HCT116 (cell line): ENCODE data around the gene BICDL2. TPM values are rescaled to one million over a fixed set of nuclear protein-coding genes. Genes with fewer than 3 reads are reported as not detected.

ENCODE experiments used
- ATAC-seq: fragments of 200-7000 bp; cut with Tn5 transposase; 2 replicates; pipeline ENCODE4 v1.9.1; 2020; ENCODE audit warnings: mild to moderate bottlenecking, moderate library complexity
- BruUV-seq: library from RNA; stranded (reverse); fragments of 400-500 nt; replicated peaks from 2 replicates; lab custom pipeline; 2021; lab: Mats Ljungman, UMichigan
- CTCF ChIA-PET: fragments of 300-600 bp; sonication (Branson Sonifier 250); formaldehyde crosslinking; loops from one replicate; lab custom pipeline; 2021; ENCODE audit warnings: antibody characterized with exemption; lab: Charles Lee
- POLR2A ChIA-PET: fragments of 300-600, 350-600 bp; sonication (Branson Sonifier 250); formaldehyde crosslinking; loops from one replicate; lab custom pipeline; 2021; ENCODE audit warnings: antibody characterized with exemption; lab: Charles Lee
- RAD21 ChIA-PET, 2 experiments: fragments of 300-600 bp; sonication (Branson Sonifier 250); formaldehyde crosslinking; loops; one replicate each; lab custom pipeline; 2023; ENCODE audit warnings: low total read pairs in 2 of 2; ENCODE audit not compliant: uncharacterized antibody in 2 of 2, unreplicated experiment in 2 of 2, low non-redundant PET in 1 of 2; lab: Charles Lee
- DNase-seq: peaks from one replicate; pipeline ENCODE4 v3.0.0-alpha.2; 2010; ENCODE audit warnings: low read depth, low spot score
- H2AFZ ChIP-seq: fragments of 200-600 bp; shearing (Covaris generic), sonication (generic); 2 replicates; pipeline ENCODE4 v1.6.1; 2017; ENCODE audit warnings: low read depth, mixed run types, mixed read lengths, antibody characterized with exemption, low read length; ENCODE audit not compliant: poor library complexity, severe bottlenecking
- H3K27ac ChIP-seq: 2 replicates; pipeline ENCODE4 v1.5.1; 2012; ENCODE audit warnings: low read depth, low read length
- H3K27me3 ChIP-seq: fragments of 200-600 bp; sonication (generic); 2 replicates; pipeline ENCODE4 v1.6.1; 2016; ENCODE audit warnings: mixed run types, low read length, mixed read lengths; ENCODE audit not compliant: insufficient read depth
- H3K36me3 ChIP-seq, 2 experiments: fragments of 200-500 bp in 1 of 2; fragments of 200-600 bp in 1 of 2; sonication (Bioruptor generic) in 1 of 2; sonication (generic) in 1 of 2; 2 replicates each; pipeline versions ENCODE4 v1.5.1 to v1.6.1; 2014 to 2016; ENCODE audit warnings: low read length in 2 of 2, inconsistent platforms in 1 of 2, mixed read lengths in 1 of 2, mixed run types in 1 of 2; ENCODE audit not compliant: insufficient read depth in 2 of 2, control insufficient read depth in 1 of 2
- H3K4me1 ChIP-seq, 2 experiments: fragments of 200-600 bp in 1 of 2; sonication (generic) in 1 of 2; 2 replicates each; pipeline versions ENCODE4 v1.5.1 to v1.6.1; 2012 to 2017; ENCODE audit warnings: low read length in 2 of 2, inconsistent platforms in 1 of 2, mild to moderate bottlenecking in 1 of 2, mixed read lengths in 1 of 2, mixed run types in 1 of 2, moderate library complexity in 1 of 2; ENCODE audit not compliant: insufficient read depth in 2 of 2, control insufficient read depth in 1 of 2
- H3K4me2 ChIP-seq: fragments of 200-600 bp; sonication (generic); 2 replicates; pipeline ENCODE4 v1.6.1; 2017; ENCODE audit warnings: mixed run types, low read length, mixed read lengths
- H3K4me3 ChIP-seq, 2 experiments: fragments of 200-600 bp in 1 of 2; sonication (generic) in 1 of 2; replicated peaks in 1 of 2; 2 replicates each; pipeline ENCODE4 v1.5.1; 2011 to 2016; ENCODE audit warnings: low read length in 2 of 2, control low read depth in 1 of 2, low read depth in 1 of 2, mild to moderate bottlenecking in 1 of 2, mixed read lengths in 1 of 2, mixed run types in 1 of 2
- H3K79me2 ChIP-seq: fragments of 200-600 bp; sonication (generic); 2 replicates; pipeline ENCODE4 v1.6.1; 2017; ENCODE audit warnings: mild to moderate bottlenecking, mixed run types, low read length, moderate library complexity, mixed read lengths; ENCODE audit not compliant: insufficient read depth
- H3K9ac ChIP-seq: fragments of 200-600 bp; sonication (generic); 2 replicates; pipeline ENCODE4 v1.6.1; 2016; ENCODE audit warnings: low read length, mixed read lengths
- H3K9me2 ChIP-seq: fragments of 200-600 bp; sonication (generic), shearing (Covaris generic); 2 replicates; pipeline ENCODE4 v1.6.1; 2017; ENCODE audit warnings: mixed run types, mild to moderate bottlenecking, moderate library complexity; ENCODE audit not compliant: insufficient read depth
- H3K9me3 ChIP-seq, 2 experiments: fragments of 200-500 bp in 1 of 2; fragments of 200-600 bp in 1 of 2; sonication (Bioruptor generic) in 1 of 2; sonication (generic) in 1 of 2; 2 replicates each; pipeline ENCODE4 v1.6.1; 2014 to 2017; ENCODE audit warnings: low read length in 2 of 2, mixed read lengths in 2 of 2, inconsistent platforms in 1 of 2, low read depth in 1 of 2, mild to moderate bottlenecking in 1 of 2, mixed run types in 1 of 2, moderate library complexity in 1 of 2; ENCODE audit not compliant: control insufficient read depth in 1 of 2, insufficient read depth in 1 of 2
- H4K20me1 ChIP-seq: fragments of 200-600 bp; sonication (generic), shearing (Covaris generic); 2 replicates; pipeline ENCODE4 v1.6.1; 2017; ENCODE audit warnings: mixed run types, mild to moderate bottlenecking, moderate library complexity; ENCODE audit not compliant: insufficient read depth
- ATF3 ChIP-seq: IDR thresholded peaks from 2 replicates; pipeline ENCODE4 v1.6.1; 2012
- CBX3 ChIP-seq: IDR thresholded peaks from 2 replicates; pipeline ENCODE4 v1.6.1; 2012; ENCODE audit warnings: low read depth
- CEBPB ChIP-seq: IDR thresholded peaks from 2 replicates; pipeline ENCODE4 v1.6.1; 2012; ENCODE audit warnings: low read depth
- EGR1 ChIP-seq: IDR thresholded peaks from 2 replicates; pipeline ENCODE4 v1.6.1; 2012; ENCODE audit warnings: low read depth
- EZH2 ChIP-seq: fragments of 200-600 bp; sonication (generic); IDR thresholded peaks from 2 replicates; pipeline ENCODE4 v1.6.1; 2017; ENCODE audit warnings: antibody characterized with exemption, mixed run types
- EZH2phosphoT487 ChIP-seq: fragments of 200-600 bp; IDR thresholded peaks from 2 replicates; pipeline ENCODE4 v1.6.1; 2018; ENCODE audit warnings: antibody characterized with exemption, borderline replicate concordance
- FOSL1 ChIP-seq: IDR thresholded peaks from 2 replicates; pipeline ENCODE4 v1.6.1; 2012; ENCODE audit warnings: low read depth
- MAX ChIP-seq: IDR thresholded peaks from 2 replicates; pipeline ENCODE4 v1.6.1; 2012
- POLR2AphosphoS5 ChIP-seq: IDR thresholded peaks from 2 replicates; pipeline ENCODE4 v1.6.1; 2011; ENCODE audit warnings: mild to moderate bottlenecking, low read depth, low read length, moderate library complexity
- RAD21 ChIP-seq: IDR thresholded peaks from 2 replicates; pipeline ENCODE4 v1.6.1; 2012; ENCODE audit warnings: low read depth, mild to moderate bottlenecking
- REST ChIP-seq: IDR thresholded peaks from 2 replicates; pipeline ENCODE4 v1.6.1; 2012; ENCODE audit warnings: low read depth
- SIN3A ChIP-seq: IDR thresholded peaks from 2 replicates; pipeline ENCODE4 v1.6.1; 2012; ENCODE audit warnings: low read depth
- SP1 ChIP-seq: IDR thresholded peaks from 2 replicates; pipeline ENCODE4 v1.6.1; 2012; ENCODE audit warnings: low read depth
- SRF ChIP-seq: IDR thresholded peaks from 2 replicates; pipeline ENCODE4 v1.6.1; 2012; ENCODE audit warnings: low read depth
- TCF7L2 ChIP-seq: IDR thresholded peaks from 2 replicates; pipeline ENCODE4 v1.7.0; 2011; ENCODE audit warnings: borderline replicate concordance, inconsistent platforms; ENCODE audit not compliant: insufficient read depth, insufficient read length; ENCODE audit errors: extremely low read depth
- YY1 ChIP-seq: IDR thresholded peaks from 2 replicates; pipeline ENCODE4 v1.6.1; 2011; ENCODE audit warnings: low read length, low read depth, moderate library complexity, mild to moderate bottlenecking; ENCODE audit not compliant: insufficient replicate concordance; ENCODE audit errors: extremely low read depth
- ZBTB33 ChIP-seq: IDR thresholded peaks from 2 replicates; pipeline ENCODE4 v1.6.1; 2011; ENCODE audit warnings: mild to moderate bottlenecking, low read length, moderate library complexity; ENCODE audit not compliant: insufficient replicate concordance; ENCODE audit errors: extremely low read depth
- ZFX ChIP-seq: fragments of 450-650 bp; IDR thresholded peaks from 2 replicates; pipeline ENCODE4 v1.6.1; 2017
- ZNF274 ChIP-seq: fragments of 200-500 bp; sonication (Bioruptor generic); IDR thresholded peaks from 2 replicates; pipeline ENCODE4 v1.6.1; 2014; ENCODE audit warnings: mild to moderate bottlenecking, low read depth, low read length, inconsistent platforms
- intact Hi-C: fragments of 100-400 bp; cut with micrococcal nuclease; formaldehyde crosslinking; loops from 2 replicates; pipeline ENCODE4 v1.10.0; 2022
- total RNA-seq: library from RNA; stranded (reverse); gene quantifications from one replicate; pipeline ENCODE4 v1.2.1, GENCODE V29; 2021; ENCODE audit not compliant: unreplicated experiment

Gene BICDL2
- total RNA-seq, 1 experiment from 2014 or later = 21.3 TPM

- Histone ChIP-seq H3K79me2 (peaks cover 26% of the 10 kb centered on the region; the same call in 1 of the 2 replicates), H3K27ac (peak overlapping the region; percentile 100), H3K9me2 (no peaks in the 10 kb centered on the region), H3K27me3 (no peaks in the 10 kb centered on the region), H3K4me2 (peak overlapping the region; percentile 86), H3K36me3 (peaks cover 8 to 32% of the 10 kb centered on the region in 2 experiments; a peak in 2 of 4 replicates), H3K4me1 (peaks cover 26 to 64% of the 10 kb centered on the region in 2 experiments), H3K9ac (peak overlapping the region; percentile 99), H3K9me3 (no peaks in the 10 kb centered on the region), H2AFZ (no peak overlapping the region), H3K4me3 (peak overlapping the region; percentile 94 to 95), H4K20me1 (no peaks in the 10 kb centered on the region)
- ChIA-PET RAD21 (interaction anchor here in 1 of 2 experiments (1.0 kb wide), 1 partner anchor 20 kb away, joined by 3 read pairs; no protein-coding TSS in a partner anchor), POLR2A (interaction anchor here (0.7 to 8.2 kb wide), 11 partner anchors 8 to 868 kb away, joined by 3 to 188 read pairs (median 6); partner anchors contain the start of genes KREMEN2, TRAF7 and ZNF213), CTCF (interaction anchor here (1.1 to 6.1 kb wide), 5 partner anchors 8 to 19 kb away, joined by 3 to 39 read pairs (median 4); partner anchors contain the start of gene CLDN9)
- ATAC-seq (peak; percentile 23), DNase-seq (peak; percentile 73)
- TF ChIP-seq SP1 (no peak), YY1 (no peak), POLR2AphosphoS5 (no peak; the same call in none of the 2 replicates), SIN3A (no peak), CEBPB (no peak), REST (no peak), FOSL1 (no peak), RAD21 (no peak), EZH2 (no peak), ZFX (no peak), EGR1 (no peak), TCF7L2 (no peak), SRF (no peak), ZNF274 (no peak), ATF3 (no peak), CBX3 (no peak), MAX (no peak), EZH2phosphoT487 (no peak), ZBTB33 (no peak)
- no TSS peak for BruUV-seq
- intact Hi-C loops = loop anchor here (5.0 kb wide), 2 partner anchors 41 to 866 kb away; partner anchors contain the start of genes PKMYT1 and TRAF7
These were observed 13.4 kb downstream of the BICDL2 start for GRCh38 chr16:3023415-3023668.
